ENCODE measurements around the gene LRRC23. TPM values are rescaled to one million over a fixed set of nuclear protein-coding genes. Genes with fewer than 3 reads are reported as not detected.
A peak's percentile ranks its signal among the peaks of the same experiment; 100 is the strongest.

LRRC23 gene
- total RNA-seq, 4 donors from 2014 or later: 8.8 to 16.6 (median 13.6) TPM

DNA sequence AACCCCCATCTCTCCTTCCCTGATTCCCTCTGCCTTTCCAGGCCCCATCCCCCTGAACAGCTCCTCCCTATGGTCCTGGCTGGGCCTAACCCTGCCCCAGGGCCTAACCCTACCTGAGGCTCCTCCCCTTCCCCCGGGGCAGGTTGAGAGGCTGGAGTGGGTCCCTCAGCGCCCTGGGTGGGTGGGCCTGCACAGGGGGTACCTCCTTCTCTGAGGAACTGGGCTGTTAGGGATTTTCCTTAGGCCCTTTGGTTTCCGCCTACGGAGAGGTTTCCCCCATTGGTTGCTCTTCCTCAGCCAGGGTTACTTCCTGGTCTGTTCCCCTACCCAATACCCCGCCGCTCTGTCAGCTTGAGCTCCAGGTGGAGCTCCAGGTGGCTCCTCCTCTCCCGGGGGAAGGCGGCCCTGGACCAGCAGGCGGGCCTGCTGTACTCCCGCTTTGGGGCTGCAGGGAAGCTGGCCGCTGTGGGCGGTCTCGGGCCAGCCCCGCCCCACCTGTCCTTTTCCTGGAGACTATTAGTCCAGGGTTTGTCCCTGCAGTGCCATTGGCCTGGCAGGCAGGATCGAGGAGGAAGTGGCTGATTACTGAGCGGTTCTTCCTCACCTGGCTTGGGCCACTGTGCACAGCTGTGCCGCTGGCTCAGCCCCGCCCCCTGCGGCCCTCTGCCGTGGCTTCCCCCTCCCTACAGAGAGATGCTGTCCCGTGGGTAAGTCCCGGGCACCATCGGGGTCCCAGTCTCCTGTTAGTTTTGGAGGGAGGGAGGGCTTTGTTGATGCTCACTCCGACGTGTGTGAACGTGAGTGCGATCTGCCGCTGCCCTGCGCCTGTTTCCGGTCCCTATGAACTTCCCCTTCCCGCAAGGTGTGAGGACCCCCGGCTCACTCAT is 41.7 kb downstream of the LRRC23 start:
- H3K9me3 ChIP-seq: no peaks in the 10 kb centered on the region
- no peak for TF ChIP-seq POLR2A (IDR thresholded peaks at IDR 0.05)
- TF ChIP-seq, protein P1, sequence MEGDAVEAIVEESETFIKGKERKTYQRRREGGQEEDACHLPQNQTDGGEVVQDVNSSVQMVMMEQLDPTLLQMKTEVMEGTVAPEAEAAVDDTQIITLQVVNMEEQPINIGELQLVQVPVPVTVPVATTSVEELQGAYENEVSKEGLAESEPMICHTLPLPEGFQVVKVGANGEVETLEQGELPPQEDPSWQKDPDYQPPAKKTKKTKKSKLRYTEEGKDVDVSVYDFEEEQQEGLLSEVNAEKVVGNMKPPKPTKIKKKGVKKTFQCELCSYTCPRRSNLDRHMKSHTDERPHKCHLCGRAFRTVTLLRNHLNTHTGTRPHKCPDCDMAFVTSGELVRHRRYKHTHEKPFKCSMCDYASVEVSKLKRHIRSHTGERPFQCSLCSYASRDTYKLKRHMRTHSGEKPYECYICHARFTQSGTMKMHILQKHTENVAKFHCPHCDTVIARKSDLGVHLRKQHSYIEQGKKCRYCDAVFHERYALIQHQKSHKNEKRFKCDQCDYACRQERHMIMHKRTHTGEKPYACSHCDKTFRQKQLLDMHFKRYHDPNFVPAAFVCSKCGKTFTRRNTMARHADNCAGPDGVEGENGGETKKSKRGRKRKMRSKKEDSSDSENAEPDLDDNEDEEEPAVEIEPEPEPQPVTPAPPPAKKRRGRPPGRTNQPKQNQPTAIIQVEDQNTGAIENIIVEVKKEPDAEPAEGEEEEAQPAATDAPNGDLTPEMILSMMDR (IDR thresholded peaks at IDR 0.05): no peak
- TF ChIP-seq POLR2AphosphoS5 (IDR thresholded peaks at IDR 0.05): no peak
- no peak for TF ChIP-seq EP300 (IDR thresholded peaks at IDR 0.05)
- H3K36me3 ChIP-seq: peaks cover 0 to 33% of the 10 kb centered on the region in 2 donors
- H3K4me3 ChIP-seq: peak overlapping the region in 1 of 2 donors; percentile 28
- H3K27ac ChIP-seq: peak overlapping the region in 3 of 4 donors; percentile 94 to 96 (median 95)
- no peak for ATAC-seq
- H3K27me3 ChIP-seq: no peaks in the 10 kb centered on the region
- 40 to 57% methylated on average over 9 to 11 of the region's 32 CpGs for WGBS, 2 donors (ENCODE audit: low coverage in 1 of 2)
- H3K4me1 ChIP-seq: peaks cover 0 to 51% (median 18%) of the 10 kb centered on the region in 3 donors

DNA sequence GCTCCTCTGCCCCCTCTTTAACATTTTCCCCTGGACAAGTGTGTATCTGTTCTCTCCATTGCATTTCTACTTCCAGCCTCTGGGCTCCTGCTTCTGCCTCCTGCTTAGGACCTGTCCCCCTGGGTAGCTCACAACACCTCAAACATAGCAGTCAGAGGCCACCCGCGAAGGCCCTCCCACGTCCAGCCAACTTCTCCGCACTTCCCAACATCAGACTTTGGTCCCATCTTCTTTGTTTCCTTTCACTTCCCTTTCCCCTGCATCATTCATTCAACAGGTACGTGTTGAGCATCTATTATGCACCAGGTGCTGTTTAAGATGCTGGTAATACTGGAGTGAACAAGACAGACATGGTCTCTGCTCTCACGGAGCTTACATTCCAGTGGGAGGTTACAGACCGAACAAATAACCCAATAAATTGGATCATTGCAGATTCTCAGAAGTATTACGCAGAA is 42.3 kb downstream of the LRRC23 start:
- Histone ChIP-seq H3K4me3 (peak overlapping the region in 1 of 2 donors; percentile 28), H3K36me3 (peaks cover 0 to 27% of the 10 kb centered on the region in 2 donors), H3K4me1 (peaks cover 0 to 45% (median 18%) of the 10 kb centered on the region in 3 donors), H3K27ac (peak overlapping the region in 2 of 4 donors; percentile 95 to 96), H3K27me3 (no peaks in the 10 kb centered on the region), H3K9me3 (no peaks in the 10 kb centered on the region)
- TF ChIP-seq POLR2A (IDR thresholded peaks at IDR 0.05) (no peak), EP300 (IDR thresholded peaks at IDR 0.05) (no peak), POLR2AphosphoS5 (IDR thresholded peaks at IDR 0.05) (no peak)
- TF ChIP-seq, protein P1 (IDR thresholded peaks at IDR 0.05): no peak
- no peak for ATAC-seq
- WGBS, 2 donors (ENCODE audit: low coverage in 1 of 2): 64% methylated on average over 7 of the region's 8 CpGs; no CpG with 5 or more reads in 1 of the 2 donors

GRCh38 chr12:6947615-6948014 is 43.0 kb downstream of the LRRC23 start:
- Histone ChIP-seq H3K4me3 (no peak overlapping the region), H3K27ac (no peak overlapping the region), H3K27me3 (no peaks in the 10 kb centered on the region), H3K36me3 (peaks cover 0 to 21% of the 10 kb centered on the region in 2 donors), H3K4me1 (peaks cover 0 to 38% (median 18%) of the 10 kb centered on the region in 3 donors), H3K9me3 (no peaks in the 10 kb centered on the region)
- WGBS, 2 donors (ENCODE audit: low coverage in 1 of 2): 84 to 85% methylated on average over 7 to 8 of the region's 8 CpGs
- ATAC-seq: no peak
- TF ChIP-seq POLR2A (IDR thresholded peaks at IDR 0.05): no peak
- TF ChIP-seq, protein P1 (IDR thresholded peaks at IDR 0.05): no peak
- no peak for TF ChIP-seq EP300 (IDR thresholded peaks at IDR 0.05)
- TF ChIP-seq POLR2AphosphoS5 (IDR thresholded peaks at IDR 0.05): no peak

GRCh38 chr12:6948873-6949594 is 44.4 kb downstream of the LRRC23 start:
- Histone ChIP-seq H3K27me3 (no peaks in the 10 kb centered on the region), H3K27ac (peak overlapping the region in 1 of 4 donors; percentile 0), H3K36me3 (peaks cover 0 to 21% of the 10 kb centered on the region in 2 donors), H3K4me3 (no peak overlapping the region), H3K4me1 (peaks cover 0 to 33% (median 14%) of the 10 kb centered on the region in 3 donors), H3K9me3 (no peaks in the 10 kb centered on the region)
- TF ChIP-seq, protein P1 (IDR thresholded peaks at IDR 0.05): no peak
- TF ChIP-seq POLR2A (IDR thresholded peaks at IDR 0.05) (no peak), POLR2AphosphoS5 (IDR thresholded peaks at IDR 0.05) (no peak), EP300 (IDR thresholded peaks at IDR 0.05) (no peak)
- ATAC-seq: no peak
- 80 to 82% methylated on average over 13 to 15 of the region's 15 CpGs for WGBS, 2 donors (ENCODE audit: low coverage in 1 of 2)
